PFSK-1 (cell line): ENCODE measurements around the gene FBXO8.

ENCODE experiments used
- POLR2AphosphoS5 ChIP-seq: IDR thresholded peaks from 2 replicates; pipeline ENCODE4 v1.6.1; 2012; ENCODE audit warnings: low read depth, mild to moderate bottlenecking, control low read depth, low read length, moderate library complexity
- TAF1 ChIP-seq: IDR thresholded peaks from 2 replicates; pipeline ENCODE4 v1.6.1; 2012; ENCODE audit warnings: low read length, control low read depth, borderline replicate concordance; ENCODE audit not compliant: insufficient read depth
- TF ChIP-seq, protein P1 (sequence below), 2 experiments: IDR thresholded peaks; 2 replicates each; pipeline versions ENCODE4 v1.6.1 to v1.8.0; 2011 to 2012; ENCODE audit warnings: low read depth in 2 of 2, low read length in 2 of 2, control low read depth in 1 of 2, inconsistent platforms in 1 of 2, mild to moderate bottlenecking in 1 of 2, moderate library complexity in 1 of 2; ENCODE audit not compliant: insufficient read depth in 1 of 2

DNA sequence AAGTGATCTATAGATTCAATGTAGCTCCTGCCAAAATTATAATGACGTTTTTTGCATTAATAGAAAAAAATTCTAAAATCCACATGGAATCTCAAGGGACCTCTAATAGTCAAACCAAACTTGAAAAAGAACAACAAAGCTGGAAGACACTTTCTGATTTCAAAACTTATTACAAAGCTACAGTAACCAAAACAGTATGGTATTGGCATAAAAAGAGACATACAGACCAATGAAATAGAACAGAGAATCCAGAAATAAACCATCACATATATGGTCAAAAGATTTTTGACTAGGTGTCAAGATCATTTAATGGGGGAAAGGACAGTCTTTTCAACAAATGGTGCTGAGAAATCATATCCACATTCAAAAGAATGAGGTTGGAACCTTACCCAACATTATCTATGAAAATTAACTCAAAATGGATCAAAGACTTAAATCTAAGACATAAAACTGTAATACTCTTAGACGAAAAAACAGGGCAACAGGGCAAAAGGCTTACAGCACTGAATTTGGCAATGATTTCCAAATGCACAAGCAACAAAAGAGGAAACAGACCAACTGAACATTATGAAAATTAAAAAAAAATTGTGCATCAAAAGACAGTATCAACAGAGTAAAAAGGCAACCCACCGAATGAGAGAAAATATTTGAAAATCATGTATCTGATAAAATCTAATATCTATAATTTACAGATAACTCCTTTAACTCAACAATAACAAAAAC, 3.9 kb downstream of the FBXO8 start:
- TF ChIP-seq POLR2AphosphoS5 = no peak
- TF ChIP-seq TAF1 = no peak
- TF ChIP-seq, protein P1, sequence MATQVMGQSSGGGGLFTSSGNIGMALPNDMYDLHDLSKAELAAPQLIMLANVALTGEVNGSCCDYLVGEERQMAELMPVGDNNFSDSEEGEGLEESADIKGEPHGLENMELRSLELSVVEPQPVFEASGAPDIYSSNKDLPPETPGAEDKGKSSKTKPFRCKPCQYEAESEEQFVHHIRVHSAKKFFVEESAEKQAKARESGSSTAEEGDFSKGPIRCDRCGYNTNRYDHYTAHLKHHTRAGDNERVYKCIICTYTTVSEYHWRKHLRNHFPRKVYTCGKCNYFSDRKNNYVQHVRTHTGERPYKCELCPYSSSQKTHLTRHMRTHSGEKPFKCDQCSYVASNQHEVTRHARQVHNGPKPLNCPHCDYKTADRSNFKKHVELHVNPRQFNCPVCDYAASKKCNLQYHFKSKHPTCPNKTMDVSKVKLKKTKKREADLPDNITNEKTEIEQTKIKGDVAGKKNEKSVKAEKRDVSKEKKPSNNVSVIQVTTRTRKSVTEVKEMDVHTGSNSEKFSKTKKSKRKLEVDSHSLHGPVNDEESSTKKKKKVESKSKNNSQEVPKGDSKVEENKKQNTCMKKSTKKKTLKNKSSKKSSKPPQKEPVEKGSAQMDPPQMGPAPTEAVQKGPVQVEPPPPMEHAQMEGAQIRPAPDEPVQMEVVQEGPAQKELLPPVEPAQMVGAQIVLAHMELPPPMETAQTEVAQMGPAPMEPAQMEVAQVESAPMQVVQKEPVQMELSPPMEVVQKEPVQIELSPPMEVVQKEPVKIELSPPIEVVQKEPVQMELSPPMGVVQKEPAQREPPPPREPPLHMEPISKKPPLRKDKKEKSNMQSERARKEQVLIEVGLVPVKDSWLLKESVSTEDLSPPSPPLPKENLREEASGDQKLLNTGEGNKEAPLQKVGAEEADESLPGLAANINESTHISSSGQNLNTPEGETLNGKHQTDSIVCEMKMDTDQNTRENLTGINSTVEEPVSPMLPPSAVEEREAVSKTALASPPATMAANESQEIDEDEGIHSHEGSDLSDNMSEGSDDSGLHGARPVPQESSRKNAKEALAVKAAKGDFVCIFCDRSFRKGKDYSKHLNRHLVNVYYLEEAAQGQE (IDR thresholded peaks at IDR 0.05; ENCODE audit: insufficient read depth in 1 of 2, low read depth in 2 of 2, low read length in 2 of 2) = no peak
